HG03520 (cell line): ENCODE measurements around the gene PDCD11.
"Not testable (repeated sequence)": the region's sequence is repeated elsewhere in the genome, so short reads cannot be mapped to it uniquely, and the experiment has no call there.

Source experiments
- ATAC-seq: cut with Tn5 transposase; IDR thresholded peaks from one replicate; pipeline ENCODE4 v1.9.1; 2021; ENCODE audit warnings: mild to moderate bottlenecking, moderate library complexity; ENCODE audit not compliant: unreplicated experiment

The PDCD11 gene

DNA sequence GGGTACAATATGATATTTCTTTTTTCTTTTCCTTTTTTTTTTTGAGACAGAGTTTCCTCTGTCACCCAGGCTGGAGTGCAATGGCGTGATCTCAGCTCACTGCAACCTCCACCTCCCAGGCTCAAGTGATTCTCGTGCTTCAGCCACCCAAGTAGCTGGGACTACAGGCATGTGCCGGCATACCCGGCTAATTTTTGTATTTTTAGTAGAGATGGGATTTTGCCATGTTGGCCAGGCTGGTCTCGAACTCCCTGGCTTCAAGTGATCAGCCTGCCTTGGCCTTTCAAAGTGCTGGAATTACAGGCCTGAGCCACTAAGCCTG is 20.7 kb downstream of the PDCD11 start:
- not testable (repeated sequence) for ATAC-seq

DNA sequence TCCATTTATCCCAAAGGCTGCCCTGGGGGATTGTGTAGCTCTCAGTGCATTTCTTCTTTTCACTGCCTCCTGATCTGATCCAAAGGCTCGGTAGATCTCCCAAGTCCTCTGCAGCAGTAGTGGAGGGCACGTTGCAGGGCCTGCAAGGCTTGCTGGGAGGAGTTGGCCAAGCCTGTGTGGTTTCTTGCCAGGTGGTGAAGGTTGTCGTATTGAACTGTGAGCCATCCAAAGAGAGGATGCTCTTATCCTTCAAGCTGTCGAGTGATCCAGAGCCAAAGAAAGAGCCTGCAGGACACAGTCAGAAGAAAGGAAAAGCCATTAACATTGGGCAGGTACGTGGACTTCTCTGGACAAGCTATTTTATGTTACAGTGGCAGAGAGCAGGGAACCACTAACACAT is 21.2 kb downstream of the PDCD11 start:
- no peak for ATAC-seq

DNA sequence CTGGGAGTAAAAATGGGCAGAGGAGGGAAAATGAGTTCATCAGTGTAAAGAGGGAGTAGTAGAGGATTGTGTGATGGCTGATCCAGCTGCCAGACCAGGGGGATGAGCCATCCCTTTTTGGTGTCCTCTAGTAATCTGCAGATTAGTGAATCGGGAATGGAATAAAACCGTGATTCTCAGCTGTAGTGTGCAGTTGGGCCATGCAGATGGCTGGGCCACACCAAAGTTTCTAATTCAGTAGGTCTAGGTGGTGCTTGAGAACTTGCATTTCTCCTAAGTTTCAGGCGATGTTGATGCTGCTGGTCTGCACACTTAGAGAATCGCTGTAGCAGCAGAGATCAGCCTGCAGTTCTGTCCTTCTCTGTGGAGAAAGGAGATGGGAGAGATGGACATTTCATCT is 22.7 kb downstream of the PDCD11 start:
- ATAC-seq, result no peak

DNA sequence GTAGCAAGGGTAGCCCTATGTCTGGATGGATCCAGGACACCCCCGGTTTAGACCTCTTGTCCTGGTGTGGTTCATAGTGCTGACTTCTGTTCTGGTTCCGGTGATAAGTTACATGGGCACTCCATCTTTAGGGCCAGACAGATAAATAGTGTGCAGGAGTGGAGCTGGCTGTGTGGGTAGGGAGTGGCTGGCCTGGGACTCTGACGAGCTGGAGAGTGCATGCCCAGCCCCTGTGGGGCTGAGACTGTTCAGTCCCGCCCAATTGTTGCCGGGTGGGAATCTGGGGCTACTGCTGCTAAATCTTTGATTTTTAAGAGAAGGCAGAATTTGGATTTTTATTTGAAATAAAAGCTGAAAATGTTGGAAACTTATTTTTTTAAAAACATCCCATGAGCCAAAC is 27.3 kb downstream of the PDCD11 start:
- no peak for ATAC-seq

DNA sequence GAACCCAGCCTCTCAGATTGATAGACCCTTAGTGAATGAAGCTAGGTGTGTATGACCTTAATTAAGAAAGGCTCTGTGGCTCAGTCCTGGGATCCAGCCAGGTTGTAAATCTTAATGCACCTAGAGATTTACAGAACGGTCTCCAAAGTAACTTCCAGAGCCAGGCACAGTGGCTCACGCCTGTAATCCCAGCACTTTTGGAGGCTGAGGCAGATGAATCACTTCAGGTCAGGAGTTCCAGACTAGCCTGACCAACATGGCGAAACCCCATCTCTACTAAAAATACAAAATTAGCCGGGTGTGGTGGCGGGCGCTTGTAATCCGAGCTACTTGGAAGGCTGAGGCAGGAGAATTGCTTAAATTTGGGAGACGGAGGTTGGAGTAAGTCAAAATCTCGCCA is 31.4 kb downstream of the PDCD11 start:
- no peak for ATAC-seq

DNA sequence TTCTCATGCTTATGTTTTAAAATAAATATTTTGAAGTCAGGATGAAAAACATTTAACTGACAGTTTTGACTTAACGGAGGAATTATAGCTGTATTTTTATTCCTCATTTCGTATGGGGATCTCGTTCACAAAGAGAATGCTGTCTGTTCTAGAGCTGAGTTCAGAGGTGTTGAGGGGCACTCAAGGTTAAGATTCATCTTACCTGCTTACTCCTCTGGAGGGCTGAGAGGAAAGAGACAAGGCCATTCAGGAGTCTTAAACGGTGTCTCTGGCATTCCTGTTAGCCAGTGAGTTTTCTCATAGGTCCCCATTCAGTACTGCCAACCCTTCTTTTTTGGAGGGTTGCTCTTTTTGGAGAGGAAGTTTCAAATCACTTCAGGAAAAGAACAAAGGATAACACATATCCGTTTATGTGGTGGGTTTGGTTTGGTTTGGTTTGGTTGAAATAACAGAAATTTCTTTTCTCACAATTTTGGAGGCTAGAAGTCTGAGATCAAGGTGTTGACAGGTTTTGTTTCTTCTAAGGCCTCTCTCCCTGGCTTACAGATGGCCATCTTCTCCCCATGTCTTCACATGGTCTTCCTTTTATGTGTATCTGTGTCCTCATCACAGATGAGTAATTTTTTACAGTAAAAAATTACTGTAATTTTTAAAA is 32.7 kb downstream of the PDCD11 start:
- no peak for ATAC-seq

DNA sequence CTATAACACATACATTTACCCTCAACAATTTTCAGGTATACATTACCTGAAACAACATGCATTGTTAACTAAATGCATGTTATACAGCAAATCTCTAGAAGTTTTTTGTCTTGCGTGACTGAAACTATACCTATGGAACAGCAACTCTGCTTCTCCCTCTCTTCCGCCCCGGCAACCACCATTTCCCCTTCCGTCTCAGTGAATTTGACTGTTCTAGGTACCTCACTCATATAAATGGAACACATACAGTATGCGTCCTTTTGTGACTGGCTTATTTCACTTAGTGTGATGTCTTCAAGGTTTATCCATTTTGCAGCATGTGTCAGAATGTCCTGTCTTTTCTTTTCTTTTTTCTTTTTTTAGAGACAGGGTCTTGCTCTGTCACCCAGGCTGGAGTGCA is 33.2 kb downstream of the PDCD11 start:
- ATAC-seq, result no peak

DNA sequence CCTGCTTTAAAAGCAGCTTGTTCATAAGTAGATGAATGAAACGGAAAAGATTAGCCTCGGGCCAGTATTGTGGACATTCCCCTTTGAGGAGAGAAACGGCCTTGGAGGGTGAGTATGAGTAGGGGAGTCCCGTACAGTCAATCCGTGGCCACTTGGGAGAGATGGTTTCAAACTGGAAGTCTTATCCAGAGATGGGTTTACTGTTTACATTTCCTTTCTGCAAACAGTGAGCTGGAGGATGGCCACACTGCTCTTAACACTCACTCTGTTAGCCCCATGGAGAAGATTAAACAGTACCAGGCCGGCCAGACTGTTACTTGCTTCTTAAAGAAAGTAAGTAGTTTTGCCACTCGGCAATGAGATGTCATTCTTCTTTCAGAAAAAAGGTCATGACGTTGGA is 35.5 kb downstream of the PDCD11 start:
- ATAC-seq, result no peak

DNA sequence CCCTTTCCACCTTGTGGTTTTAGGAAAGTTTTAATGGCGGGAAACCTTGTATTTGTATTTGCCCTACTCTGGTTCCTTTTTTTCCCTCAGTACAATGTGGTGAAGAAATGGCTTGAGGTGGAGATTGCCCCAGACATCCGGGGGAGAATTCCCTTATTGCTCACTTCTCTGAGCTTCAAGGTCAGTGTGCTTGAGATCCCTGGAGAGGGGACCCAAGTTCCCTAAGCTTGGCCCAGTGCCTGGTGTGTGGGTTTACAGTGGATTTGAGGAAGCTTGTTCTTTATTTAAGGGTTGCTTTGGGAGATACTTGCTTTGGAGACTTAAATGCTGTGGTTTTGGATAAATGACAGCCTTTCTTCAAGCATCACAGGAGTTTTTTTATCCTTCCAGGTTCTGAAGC is 37.4 kb downstream of the PDCD11 start:
- ATAC-seq, result no peak

DNA sequence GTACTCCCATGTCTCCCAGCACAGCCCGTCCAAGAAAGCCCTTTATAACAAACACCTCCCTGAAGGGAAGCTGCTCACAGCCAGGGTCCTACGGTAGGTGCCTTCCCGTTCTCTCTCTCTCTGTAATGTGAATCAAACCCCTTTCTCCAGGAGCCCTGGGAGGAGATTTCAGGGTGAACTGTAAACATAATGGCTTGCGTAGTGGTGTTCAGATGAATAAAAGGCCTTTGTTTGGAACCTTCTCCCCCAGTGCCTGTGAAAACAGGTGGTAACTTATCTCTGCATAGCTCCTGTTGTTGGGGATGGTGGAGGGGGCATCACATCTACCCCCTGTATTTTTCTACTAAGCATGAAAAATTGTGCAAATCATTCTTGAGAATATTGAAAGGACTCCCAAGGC is 43.4 kb downstream of the PDCD11 start:
- ATAC-seq, result no peak

DNA sequence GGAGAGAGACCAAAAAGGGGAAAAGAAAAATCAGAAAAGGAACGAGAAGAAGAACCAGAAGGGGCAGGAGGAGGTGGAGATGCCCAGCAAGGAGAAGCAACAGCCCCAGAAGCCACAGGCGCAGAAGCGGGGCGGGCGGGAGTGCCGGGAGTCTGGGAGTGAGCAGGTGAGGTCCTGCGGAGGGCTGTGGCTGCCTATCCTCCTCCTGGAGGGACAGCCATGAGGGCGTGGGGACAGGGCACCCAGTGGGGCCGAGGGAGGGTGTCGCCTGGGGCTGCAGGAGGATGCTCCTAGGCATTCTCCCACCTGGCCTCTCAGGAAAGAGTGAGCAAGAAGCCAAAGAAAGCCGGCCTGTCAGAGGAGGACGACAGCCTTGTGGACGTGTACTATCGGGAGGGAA is 44.0 kb downstream of the PDCD11 start:
- ATAC-seq, result no peak

DNA sequence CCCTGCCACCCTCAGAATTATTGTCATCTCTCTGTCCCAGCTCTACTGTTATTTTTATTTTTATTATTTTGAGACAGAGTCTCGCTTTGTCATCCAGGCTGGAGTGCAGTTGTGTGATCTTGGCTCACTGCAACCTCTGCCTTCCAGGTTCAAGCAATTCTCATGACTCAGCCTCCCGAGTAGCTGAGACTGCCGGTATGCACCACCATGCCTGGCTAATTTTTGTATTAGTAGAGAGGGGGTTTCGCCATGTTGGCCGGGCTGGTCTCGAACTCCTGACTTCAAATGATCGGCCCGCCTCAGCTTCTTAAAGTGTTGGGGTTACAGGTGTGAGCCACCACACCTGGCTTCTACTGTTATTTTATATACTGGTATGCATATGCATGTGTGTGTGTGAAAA is 44.8 kb downstream of the PDCD11 start:
- ATAC-seq, result no peak

DNA sequence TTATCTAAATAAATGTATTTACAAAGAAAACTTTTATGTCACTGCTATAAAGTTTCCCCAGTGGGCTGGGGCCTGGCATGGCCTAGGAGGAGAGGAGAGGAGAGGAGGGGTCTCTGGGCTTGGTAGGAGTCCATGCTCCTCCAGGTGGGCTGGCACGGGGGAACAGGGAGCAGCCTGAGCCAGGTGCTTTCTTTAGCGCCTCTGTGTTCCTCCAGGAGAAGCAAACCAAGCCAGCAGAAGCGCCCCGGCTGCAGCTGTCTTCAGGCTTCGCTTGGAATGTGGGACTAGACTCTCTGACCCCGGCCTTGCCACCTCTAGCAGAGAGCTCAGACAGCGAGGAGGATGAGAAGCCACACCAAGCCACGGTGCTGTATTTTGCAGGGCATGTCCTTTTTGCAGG is 45.2 kb downstream of the PDCD11 start:
- no peak for ATAC-seq

DNA sequence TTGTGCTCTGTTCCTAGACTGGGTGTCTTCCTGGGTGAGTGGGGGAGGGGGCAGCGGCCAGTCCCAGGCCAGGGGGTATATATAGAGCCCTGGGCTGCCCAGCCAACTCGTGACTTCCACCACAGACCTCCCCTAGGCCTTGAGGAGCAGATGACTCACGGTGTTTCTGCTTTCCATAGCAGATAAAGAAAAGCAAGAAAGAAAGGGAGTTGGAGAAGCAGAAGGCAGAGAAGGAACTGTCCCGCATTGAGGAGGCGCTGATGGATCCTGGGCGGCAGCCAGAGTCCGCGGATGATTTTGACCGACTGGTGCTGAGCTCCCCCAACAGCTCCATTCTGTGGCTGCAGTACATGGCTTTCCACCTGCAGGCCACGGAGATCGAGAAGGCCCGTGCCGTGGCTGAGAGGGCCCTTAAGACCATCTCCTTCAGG is 45.6 kb downstream of the PDCD11 start:
- ATAC-seq, result no peak

DNA sequence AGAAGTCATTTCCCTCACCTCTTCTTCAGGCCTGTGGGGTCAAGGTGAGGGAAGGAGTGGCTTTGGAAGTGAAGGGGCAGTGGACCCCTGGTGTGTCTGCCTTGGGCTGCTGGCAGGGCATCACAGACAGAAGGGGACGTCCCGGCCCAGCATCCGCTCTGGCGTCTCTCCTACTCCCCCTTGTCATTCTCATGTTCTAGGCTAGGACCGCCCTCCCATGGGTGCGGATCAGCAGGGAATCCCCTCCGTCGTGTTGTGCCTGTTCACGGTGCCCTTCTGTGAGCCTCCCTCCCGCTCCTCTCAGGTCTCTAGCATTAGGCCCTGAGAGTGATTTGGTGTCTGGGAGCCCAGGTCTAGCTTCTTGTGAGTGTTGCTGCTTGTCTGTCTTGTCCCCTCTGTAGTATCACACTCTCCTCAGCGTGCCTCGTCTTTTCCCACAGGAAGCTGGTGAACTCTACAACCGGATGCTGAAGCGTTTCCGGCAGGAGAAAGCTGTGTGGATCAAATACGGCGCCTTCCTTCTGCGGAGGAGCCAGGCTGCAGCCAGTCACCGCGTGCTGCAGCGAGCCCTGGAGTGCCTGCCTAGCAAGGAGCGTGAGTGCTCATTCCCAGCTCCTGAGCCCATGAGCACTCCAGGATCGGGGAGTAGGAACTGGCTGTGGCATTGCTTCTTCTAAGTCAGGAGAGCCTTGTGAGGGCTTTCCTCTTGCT is 47.2 kb downstream of the PDCD11 start:
- no peak for ATAC-seq

DNA sequence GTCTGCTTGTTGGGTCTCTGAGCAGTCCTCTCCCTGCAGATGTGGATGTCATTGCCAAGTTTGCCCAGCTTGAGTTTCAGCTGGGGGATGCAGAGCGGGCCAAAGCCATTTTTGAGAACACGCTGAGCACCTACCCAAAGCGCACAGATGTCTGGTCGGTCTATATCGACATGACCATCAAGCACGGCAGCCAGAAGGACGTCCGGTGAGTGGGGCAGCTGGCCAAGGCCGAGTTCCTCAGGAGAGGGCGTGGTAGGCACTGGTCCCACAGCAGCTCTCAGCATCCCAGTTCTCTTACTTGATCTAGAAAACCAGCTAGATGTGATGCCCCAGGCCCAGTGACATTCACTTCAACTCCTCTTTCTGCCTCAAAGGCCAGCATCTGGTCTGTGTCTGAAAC is 48.1 kb downstream of the PDCD11 start:
- ATAC-seq, result no peak

DNA sequence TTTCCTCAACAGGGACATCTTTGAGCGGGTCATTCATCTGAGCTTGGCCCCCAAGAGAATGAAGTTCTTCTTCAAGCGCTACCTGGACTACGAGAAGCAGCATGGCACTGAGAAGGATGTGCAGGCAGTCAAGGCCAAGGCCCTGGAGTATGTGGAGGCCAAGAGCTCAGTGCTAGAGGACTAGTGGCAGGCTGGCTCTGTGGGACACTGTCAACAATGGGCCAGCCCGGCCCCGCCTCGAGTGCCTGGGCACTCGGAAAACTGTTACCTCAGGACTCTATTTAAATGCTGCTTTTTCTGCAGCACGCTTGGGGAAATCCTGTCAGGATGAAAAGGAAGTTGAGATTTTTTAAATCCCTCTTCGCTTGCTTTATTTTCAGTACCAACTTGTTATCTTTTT is 48.9 kb downstream of the PDCD11 start:
- no peak for ATAC-seq

DNA sequence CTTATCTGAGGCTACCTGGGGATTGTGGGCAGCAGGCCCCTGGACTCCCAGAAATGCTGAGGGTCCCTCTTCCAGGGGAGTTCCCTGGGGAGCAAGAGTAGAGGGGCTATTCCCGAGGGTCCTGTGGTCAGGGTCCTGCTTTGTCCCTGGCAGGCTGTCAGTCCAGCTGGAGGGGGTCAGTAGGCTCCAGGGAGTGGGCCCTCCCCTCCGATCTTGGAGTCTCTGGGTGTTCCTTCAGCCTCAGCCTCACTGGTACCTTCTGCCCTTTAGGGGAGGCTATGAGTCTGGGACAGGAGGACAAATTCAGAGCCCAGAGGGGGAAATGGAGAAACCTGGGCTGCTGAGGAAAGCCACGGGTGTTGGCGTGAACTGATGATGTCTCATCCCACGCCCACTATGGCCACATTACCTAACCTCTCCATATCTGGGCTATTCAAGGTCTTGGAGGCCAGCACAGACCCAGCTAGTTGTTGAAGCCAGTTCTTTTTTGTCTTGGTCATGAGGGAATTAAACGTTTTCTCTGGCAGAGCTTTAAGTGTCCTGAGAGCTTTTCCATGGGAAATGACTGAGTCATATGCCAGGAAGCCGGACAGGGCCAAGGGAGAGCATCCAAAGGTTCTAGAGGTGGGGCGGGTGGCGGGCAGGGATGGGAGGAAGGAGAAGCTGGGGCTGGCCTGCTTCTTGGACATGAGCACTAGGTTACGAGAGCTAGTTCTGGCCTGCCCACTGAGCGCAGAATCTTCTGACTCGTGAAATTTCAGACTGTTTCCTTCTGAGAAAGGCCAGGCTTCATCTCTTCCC is 49.5 kb downstream of the PDCD11 start:
- ATAC-seq, result no peak

DNA sequence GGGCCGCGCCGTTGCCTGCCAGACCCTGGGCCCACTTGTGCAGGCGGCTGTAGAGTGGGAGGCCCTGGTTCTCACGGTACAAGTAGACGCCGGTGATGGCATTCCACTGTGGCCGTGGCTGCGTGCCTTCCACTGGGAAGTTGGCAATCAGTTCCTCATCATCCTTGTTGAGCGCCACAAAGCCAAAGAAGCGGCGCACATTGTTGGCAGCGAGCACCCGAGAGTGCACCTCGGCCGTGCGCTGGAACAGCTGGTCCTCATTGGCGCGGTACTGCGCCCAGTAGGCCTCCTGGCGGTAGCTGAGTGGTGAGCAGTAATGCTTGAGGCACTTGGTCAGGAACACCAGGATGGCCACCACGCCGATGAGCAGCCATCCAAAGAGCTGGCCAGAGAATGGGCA is 50.8 kb downstream of the PDCD11 start:
- no peak for ATAC-seq

DNA sequence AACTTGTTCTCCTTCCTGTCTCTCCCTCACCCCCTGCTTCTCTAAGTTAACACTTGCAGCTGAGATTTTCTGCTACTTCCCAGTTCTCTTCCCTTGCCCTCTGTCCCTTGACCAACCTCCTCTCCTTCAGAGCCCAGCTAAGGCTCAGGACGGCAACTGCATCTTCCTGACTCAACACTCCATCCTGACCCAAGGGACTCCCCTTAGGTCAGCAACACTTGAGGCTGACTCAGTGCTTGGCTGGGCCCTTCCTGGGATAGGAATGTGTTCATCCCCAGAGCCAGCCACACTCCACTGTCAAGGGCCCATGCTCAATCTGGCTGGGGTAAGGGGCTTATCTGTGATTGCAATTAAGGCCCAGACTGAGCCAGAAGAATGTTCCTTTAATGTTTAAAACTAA is 52.3 kb downstream of the PDCD11 start:
- no peak for ATAC-seq

DNA sequence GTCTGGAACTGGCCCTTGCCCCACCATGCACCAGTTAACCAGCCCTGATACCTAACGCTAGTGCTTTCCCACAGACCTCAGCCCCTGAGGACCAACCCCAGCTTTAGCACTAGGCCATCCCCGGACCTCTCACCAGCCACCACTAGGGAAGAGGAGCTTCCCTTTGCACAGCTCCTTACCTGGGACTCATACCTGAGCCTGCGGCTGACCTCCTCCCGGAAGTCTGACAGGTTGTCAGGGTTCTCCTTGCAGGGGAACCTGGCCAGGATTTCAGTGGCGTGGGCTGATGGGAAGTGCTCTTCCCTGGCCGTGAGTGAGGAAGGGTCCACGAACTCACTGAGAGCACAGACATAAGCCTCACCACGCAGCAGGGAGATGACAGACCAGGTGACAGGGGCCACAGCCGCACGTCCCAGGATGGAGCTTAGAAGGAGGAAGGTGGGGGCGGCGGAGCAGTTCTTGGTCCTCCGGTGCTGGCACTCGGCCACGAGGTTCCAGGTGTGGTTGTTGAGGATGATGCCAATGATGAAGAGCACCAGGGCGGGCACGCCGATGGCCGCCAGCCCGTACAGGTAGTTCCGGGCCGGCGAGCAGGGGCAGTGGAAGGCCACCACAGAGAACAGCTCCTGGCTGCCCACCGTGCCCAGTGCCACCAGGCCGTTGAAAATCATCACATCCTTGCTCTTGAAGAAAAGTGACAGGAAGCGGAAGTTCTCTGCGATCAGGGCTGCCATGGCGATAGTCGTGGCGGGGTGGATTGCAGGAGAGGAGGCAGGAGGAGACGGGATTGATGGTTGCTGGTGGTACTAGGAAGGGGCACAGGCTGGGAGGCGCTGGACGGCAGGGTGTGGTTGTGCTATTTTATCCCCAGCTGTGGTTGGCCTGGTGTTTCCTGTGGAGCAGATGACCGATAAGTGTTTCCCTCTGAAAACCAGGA is 53.0 kb downstream of the PDCD11 start:
- ATAC-seq, result no peak
